Endothelial cell (in vitro differentiated cells): ENCODE data around the gene ZNF765. TPM values are rescaled to one million over a fixed set of nuclear protein-coding genes. Genes with fewer than 3 reads are reported as not detected.
A peak's percentile ranks its signal among the peaks of the same experiment; 100 is the strongest.
"Not testable (repeated sequence)": the region's sequence is repeated elsewhere in the genome, so short reads cannot be mapped to it uniquely, and the experiment has no call there.

Source experiments
- DNase-seq: peaks from one replicate; pipeline ENCODE4 v3.0.0; 2021; ENCODE audit warnings: low spot score
- H3K27ac Mint-ChIP-seq: one replicate; pipeline ENCODE4 v1.8.0; 2021; ENCODE audit warnings: mixed read lengths, inconsistent platforms; ENCODE audit not compliant: unreplicated experiment
- H3K27me3 Mint-ChIP-seq: one replicate; pipeline ENCODE4 v1.8.0; 2021; ENCODE audit warnings: mild to moderate bottlenecking, moderate library complexity, mixed read lengths, inconsistent platforms; ENCODE audit not compliant: unreplicated experiment
- H3K36me3 Mint-ChIP-seq: one replicate; pipeline ENCODE4 v1.8.0; 2021; ENCODE audit warnings: mild to moderate bottlenecking, low read depth, mixed read lengths, inconsistent platforms; ENCODE audit not compliant: unreplicated experiment
- H3K4me1 Mint-ChIP-seq: one replicate; pipeline ENCODE4 v1.8.0; 2021; ENCODE audit warnings: mild to moderate bottlenecking, mixed read lengths, inconsistent platforms; ENCODE audit not compliant: unreplicated experiment
- H3K4me3 Mint-ChIP-seq: one replicate; pipeline ENCODE4 v1.8.0; 2021; ENCODE audit warnings: mild to moderate bottlenecking, mixed read lengths, inconsistent platforms; ENCODE audit not compliant: unreplicated experiment
- H3K9me3 Mint-ChIP-seq: one replicate; pipeline ENCODE4 v1.8.0; 2021; ENCODE audit warnings: mixed read lengths, inconsistent platforms; ENCODE audit not compliant: unreplicated experiment
- total RNA-seq: library from RNA; stranded (reverse); fragmentation: NEBNext Ultra II Directional; extraction: Animal tissue kit (Norgen Biotek cat#: 25700); gene quantifications from one replicate; pipeline ENCODE4 v1.2.1, GENCODE V29; 2021; ENCODE audit not compliant: unreplicated experiment
- TF ChIP-seq, protein P1 (sequence below): fragments of 200-600 bp; sonication (generic); IDR thresholded peaks from one replicate; pipeline ENCODE4 v1.5.0; 2021; ENCODE audit warnings: antibody characterized with exemption; ENCODE audit not compliant: unreplicated experiment

ZNF765 gene
- total RNA-seq, 1 donor from 2014 or later = 17.8 TPM

DNA sequence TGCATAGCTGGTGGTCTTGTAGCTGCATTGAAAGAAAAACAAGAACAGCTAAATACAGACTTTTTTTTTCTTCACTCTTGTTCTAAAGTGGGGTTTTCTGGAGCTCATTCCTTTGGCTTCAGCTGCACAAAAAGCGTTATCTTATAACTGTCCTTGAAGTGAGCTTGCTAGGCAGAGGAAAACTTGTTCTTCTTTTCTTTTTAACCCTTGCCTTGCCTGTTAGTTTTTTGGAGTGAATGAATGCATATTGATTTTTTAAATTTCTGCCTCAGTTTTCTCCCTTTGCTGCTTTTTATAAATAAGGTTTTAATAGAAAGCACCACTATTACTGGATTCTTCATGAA lies 1.5 kb downstream of the ZNF765 start:
- no peaks in the 10 kb centered on the region for H3K9me3 Mint-ChIP-seq
- peaks cover 15% of the 10 kb centered on the region for H3K4me1 Mint-ChIP-seq
- H3K27ac Mint-ChIP-seq = no peak overlapping the region
- DNase-seq = no peak
- TF ChIP-seq, protein P1, sequence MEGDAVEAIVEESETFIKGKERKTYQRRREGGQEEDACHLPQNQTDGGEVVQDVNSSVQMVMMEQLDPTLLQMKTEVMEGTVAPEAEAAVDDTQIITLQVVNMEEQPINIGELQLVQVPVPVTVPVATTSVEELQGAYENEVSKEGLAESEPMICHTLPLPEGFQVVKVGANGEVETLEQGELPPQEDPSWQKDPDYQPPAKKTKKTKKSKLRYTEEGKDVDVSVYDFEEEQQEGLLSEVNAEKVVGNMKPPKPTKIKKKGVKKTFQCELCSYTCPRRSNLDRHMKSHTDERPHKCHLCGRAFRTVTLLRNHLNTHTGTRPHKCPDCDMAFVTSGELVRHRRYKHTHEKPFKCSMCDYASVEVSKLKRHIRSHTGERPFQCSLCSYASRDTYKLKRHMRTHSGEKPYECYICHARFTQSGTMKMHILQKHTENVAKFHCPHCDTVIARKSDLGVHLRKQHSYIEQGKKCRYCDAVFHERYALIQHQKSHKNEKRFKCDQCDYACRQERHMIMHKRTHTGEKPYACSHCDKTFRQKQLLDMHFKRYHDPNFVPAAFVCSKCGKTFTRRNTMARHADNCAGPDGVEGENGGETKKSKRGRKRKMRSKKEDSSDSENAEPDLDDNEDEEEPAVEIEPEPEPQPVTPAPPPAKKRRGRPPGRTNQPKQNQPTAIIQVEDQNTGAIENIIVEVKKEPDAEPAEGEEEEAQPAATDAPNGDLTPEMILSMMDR = no peak
- peaks cover 20% of the 10 kb centered on the region for H3K36me3 Mint-ChIP-seq
- peaks cover 10% of the 10 kb centered on the region for H3K27me3 Mint-ChIP-seq
- H3K4me3 Mint-ChIP-seq = no peak overlapping the region

DNA sequence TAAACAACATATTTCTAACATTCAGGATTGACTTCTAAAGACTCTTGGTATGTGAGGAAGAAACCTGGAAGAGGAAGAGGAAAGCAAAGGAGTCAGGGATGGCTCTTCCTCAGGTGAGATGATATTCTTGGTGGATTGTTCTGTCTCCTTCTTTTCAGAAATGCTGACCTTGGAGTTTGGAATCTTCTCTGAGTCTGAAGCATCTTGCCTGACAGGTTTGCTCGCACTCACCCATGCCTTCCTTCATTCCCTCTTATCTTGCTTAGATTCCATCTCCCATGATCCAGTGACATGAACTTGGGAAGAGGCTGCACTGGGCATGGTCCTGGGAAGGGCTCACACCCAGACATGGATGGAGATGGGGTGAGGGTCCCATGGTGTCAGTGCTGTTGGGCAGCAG lies 3.0 kb downstream of the ZNF765 start:
- H3K9me3 Mint-ChIP-seq, H3K27ac Mint-ChIP-seq, H3K4me3 Mint-ChIP-seq: not testable (repeated sequence)

DNA sequence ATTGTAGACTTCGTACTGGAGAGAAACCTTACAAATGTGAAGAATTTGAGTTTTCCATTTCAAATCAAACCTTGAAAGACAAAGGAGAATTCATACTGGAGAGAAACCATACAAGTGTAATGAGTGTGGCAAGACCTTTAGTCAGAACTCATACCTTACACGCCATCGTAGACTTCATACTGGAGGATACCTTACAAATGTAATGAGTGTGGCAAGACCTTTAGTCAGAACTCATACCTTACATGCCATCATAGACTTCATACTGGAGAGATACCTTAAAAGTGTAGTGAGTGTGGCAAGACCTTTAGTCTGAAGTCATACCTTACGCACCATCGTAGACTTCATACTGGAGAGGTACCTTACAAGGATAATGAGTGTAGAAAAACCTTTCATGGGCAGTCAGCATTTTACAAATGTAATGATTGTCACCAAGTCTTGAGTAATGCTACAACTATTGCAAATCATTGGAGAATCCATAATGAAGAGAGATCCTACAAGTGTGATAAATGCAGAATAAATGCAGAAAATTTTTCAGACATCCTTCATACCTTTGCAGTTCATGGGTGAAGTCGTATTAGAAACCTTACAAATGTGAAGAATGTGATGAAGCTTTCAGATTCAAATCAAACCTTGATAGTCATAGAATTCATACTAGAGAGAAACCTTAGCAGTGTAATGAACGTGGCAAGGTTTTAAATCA lies 14.7 kb downstream of the ZNF765 start:
- Mint-ChIP-seq H3K4me1 (no peaks in the 10 kb centered on the region), H3K36me3 (peaks cover 75% of the 10 kb centered on the region), H3K27ac (no peak overlapping the region), H3K9me3 (peaks cover 37% of the 10 kb centered on the region), H3K27me3 (no peaks in the 10 kb centered on the region), H3K4me3 (peak overlapping the region; percentile 79)
- TF ChIP-seq, protein P1 = no peak
- DNase-seq = no peak

More for the DNA sequence above, 3.0 kb downstream of the ZNF765 start:
- not testable (repeated sequence) for DNase-seq, H3K27me3 Mint-ChIP-seq
- Mint-ChIP-seq H3K4me1 (peaks cover 15% of the 10 kb centered on the region), H3K36me3 (peaks cover 27% of the 10 kb centered on the region)

- peak overlapping the region; percentile 18 for H3K27ac Mint-ChIP-seq
- H3K27me3 Mint-ChIP-seq, H3K36me3 Mint-ChIP-seq, H3K4me1 Mint-ChIP-seq, H3K9me3 Mint-ChIP-seq, H3K4me3 Mint-ChIP-seq, DNase-seq: not testable (repeated sequence)
Measured at GRCh38 chr19:53420520-53421315, 25.8 kb downstream of the ZNF765 start.

DNA sequence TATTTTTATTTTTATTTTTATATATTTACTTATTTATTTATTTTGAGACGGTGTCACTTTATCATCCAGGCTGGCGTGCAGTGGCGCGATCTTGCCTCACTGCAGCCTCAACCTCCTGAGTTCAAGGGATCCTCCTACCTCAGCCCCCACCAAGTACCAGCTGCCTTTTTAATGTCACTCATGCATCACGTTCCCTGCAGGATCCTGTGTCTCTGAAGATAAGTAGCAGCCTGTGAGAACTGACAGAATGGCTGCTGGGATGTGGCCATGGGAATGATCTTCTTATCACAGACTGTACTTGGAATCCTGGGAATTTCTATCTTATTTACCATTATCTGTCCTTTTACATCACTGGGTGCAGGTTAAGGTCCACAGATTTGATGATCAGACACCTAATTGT lies 27.6 kb downstream of the ZNF765 start:
- H3K27me3 Mint-ChIP-seq = peaks cover 3% of the 10 kb centered on the region
- no peaks in the 10 kb centered on the region for H3K36me3 Mint-ChIP-seq
- H3K27ac Mint-ChIP-seq = no peak overlapping the region
- no peak for DNase-seq
- no peaks in the 10 kb centered on the region for H3K9me3 Mint-ChIP-seq
- H3K4me3 Mint-ChIP-seq = no peak overlapping the region
- TF ChIP-seq, protein P1 = no peak
- H3K4me1 Mint-ChIP-seq = peaks cover 10% of the 10 kb centered on the region

- H3K36me3 Mint-ChIP-seq, H3K27ac Mint-ChIP-seq, H3K4me3 Mint-ChIP-seq, H3K9me3 Mint-ChIP-seq, H3K27me3 Mint-ChIP-seq, H3K4me1 Mint-ChIP-seq: not testable (repeated sequence)
- peak; percentile 13 for DNase-seq
Measured at GRCh38 chr19:53423074-53423473, 28.1 kb downstream of the ZNF765 start.

GRCh38 chr19:53423680-53424079 lies 28.7 kb downstream of the ZNF765 start:
- H3K4me1 Mint-ChIP-seq, H3K36me3 Mint-ChIP-seq, DNase-seq, H3K4me3 Mint-ChIP-seq, H3K27me3 Mint-ChIP-seq, H3K9me3 Mint-ChIP-seq, H3K27ac Mint-ChIP-seq: not testable (repeated sequence)
